Chondrocyte (in vitro differentiated cells): ENCODE measurements around the gene PRPF40A. TPM values are rescaled to one million over a fixed set of nuclear protein-coding genes. Genes with fewer than 3 reads are reported as not detected.
A peak's percentile ranks its signal among the peaks of the same experiment; 100 is the strongest.
"Not testable (repeated sequence)": the region's sequence is repeated elsewhere in the genome, so short reads cannot be mapped to it uniquely, and the experiment has no call there.

Experiments
- DNase-seq: peaks from one replicate; pipeline ENCODE4 v3.0.0; 2021; ENCODE audit warnings: mixed read lengths, low spot score
- H3K27ac Mint-ChIP-seq: one replicate; pipeline ENCODE4 v1.8.0; 2021; ENCODE audit warnings: mild to moderate bottlenecking, moderate library complexity, mixed read lengths; ENCODE audit not compliant: unreplicated experiment
- H3K27me3 Mint-ChIP-seq: 2 replicates; pipeline ENCODE4 v1.8.0; 2021; ENCODE audit warnings: low read depth, mixed read lengths
- H3K36me3 Mint-ChIP-seq: 2 replicates; pipeline ENCODE4 v1.8.0; 2021; ENCODE audit warnings: low read depth, mixed read lengths
- H3K4me1 Mint-ChIP-seq: 2 replicates; pipeline ENCODE4 v1.8.0; 2021; ENCODE audit warnings: low read depth, mild to moderate bottlenecking, mixed read lengths
- H3K4me3 Mint-ChIP-seq: one replicate; pipeline ENCODE4 v1.8.0; 2021; ENCODE audit warnings: mild to moderate bottlenecking, moderate library complexity, mixed read lengths; ENCODE audit not compliant: unreplicated experiment
- H3K9me3 Mint-ChIP-seq: 2 replicates; pipeline ENCODE4 v1.8.0; 2021; ENCODE audit warnings: low read depth, mixed read lengths
- CTCF ChIP-seq: fragments of 200-600 bp; sonication (generic); IDR thresholded peaks from 2 replicates; pipeline ENCODE4 v1.5.0; 2021; ENCODE audit warnings: antibody characterized with exemption, mild to moderate bottlenecking, moderate library complexity
- total RNA-seq: library from RNA; stranded (reverse); gene quantifications from 3 replicates; pipeline ENCODE4 v1.2.1, GENCODE V29; 2021

PRPF40A gene
- total RNA-seq, 1 donor from 2014 or later = 67.6 TPM

DNA sequence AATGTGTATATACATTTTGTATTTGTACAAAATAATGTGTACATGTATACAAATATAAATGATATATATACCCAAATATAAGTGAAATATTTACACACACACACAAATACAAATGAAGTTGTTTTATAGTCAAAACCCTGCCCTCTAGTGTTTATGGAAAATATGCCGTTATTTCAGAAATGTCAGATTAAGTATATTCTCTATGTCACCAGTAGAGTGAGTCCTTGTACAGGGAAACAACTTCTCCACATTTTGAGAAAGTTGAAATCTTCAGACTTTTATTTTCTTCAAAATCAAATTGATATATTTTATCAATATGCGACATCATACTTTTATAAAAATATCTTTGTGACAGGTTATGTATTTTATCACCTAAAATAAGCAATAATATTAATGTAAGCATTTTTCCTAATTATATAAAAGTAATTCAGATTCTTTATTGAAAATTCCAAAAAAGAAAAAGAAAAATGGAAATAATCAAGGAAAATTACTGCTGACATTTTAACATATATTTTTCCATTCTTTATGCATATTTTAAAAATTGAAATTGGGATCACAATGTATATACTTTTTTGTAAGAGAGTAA, 23.6 kb upstream of the PRPF40A start:
- TF ChIP-seq CTCF = peak; percentile 99
- H3K36me3 Mint-ChIP-seq = peaks cover 6% of the 10 kb centered on the region
- DNase-seq = no peak
- no peaks in the 10 kb centered on the region for H3K27me3 Mint-ChIP-seq
- no peaks in the 10 kb centered on the region for H3K9me3 Mint-ChIP-seq
- H3K27ac Mint-ChIP-seq = no peak overlapping the region
- no peak overlapping the region for H3K4me3 Mint-ChIP-seq
- H3K4me1 Mint-ChIP-seq = peaks cover 9% of the 10 kb centered on the region

- not testable (repeated sequence) for H3K27ac Mint-ChIP-seq, H3K4me1 Mint-ChIP-seq, H3K27me3 Mint-ChIP-seq, H3K4me3 Mint-ChIP-seq, H3K9me3 Mint-ChIP-seq, H3K36me3 Mint-ChIP-seq, DNase-seq
Measured at GRCh38 chr2:152739705-152740104, 22.4 kb upstream of the PRPF40A start.

DNA sequence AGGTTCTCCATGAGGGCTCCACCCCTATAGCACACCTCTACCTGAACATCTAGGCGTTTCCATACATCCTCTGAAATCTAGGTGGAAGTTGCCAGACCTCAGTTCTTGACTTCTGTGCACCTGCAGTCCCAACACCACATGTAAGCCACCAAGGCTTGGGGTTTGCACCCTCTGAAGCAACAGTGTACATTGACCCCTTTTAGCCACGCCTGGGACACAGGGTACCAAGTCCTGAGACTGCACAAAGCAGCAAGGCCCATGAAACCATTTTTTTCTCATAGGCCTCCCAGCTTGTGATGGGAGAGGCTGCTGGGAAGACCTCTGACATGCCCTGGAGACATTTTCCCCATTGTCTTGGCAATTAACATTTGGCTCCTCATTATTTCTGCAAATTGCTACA, 21.2 kb upstream of the PRPF40A start:
- TF ChIP-seq CTCF = no peak
- no peak for DNase-seq
- Mint-ChIP-seq H3K27ac (no peak overlapping the region), H3K27me3 (no peaks in the 10 kb centered on the region), H3K4me1 (peaks cover 9% of the 10 kb centered on the region), H3K36me3 (peaks cover 6% of the 10 kb centered on the region), H3K4me3 (no peak overlapping the region), H3K9me3 (no peaks in the 10 kb centered on the region)

- not testable (repeated sequence) for H3K4me1 Mint-ChIP-seq, DNase-seq, H3K27ac Mint-ChIP-seq, H3K36me3 Mint-ChIP-seq, H3K4me3 Mint-ChIP-seq, H3K9me3 Mint-ChIP-seq, H3K27me3 Mint-ChIP-seq
Measured at GRCh38 chr2:152737509-152737908, 20.2 kb upstream of the PRPF40A start.

GRCh38 chr2:152730591-152731333, 13.5 kb upstream of the PRPF40A start:
- Mint-ChIP-seq H3K27ac (no peak overlapping the region), H3K36me3 (no peaks in the 10 kb centered on the region), H3K9me3 (no peaks in the 10 kb centered on the region), H3K4me3 (no peak overlapping the region), H3K4me1 (no peaks in the 10 kb centered on the region), H3K27me3 (no peaks in the 10 kb centered on the region)
- TF ChIP-seq CTCF = no peak
- no peak for DNase-seq

- Mint-ChIP-seq H3K36me3 (no peaks in the 10 kb centered on the region), H3K27ac (no peak overlapping the region), H3K9me3 (no peaks in the 10 kb centered on the region), H3K27me3 (no peaks in the 10 kb centered on the region), H3K4me3 (no peak overlapping the region), H3K4me1 (peaks cover 4% of the 10 kb centered on the region)
- TF ChIP-seq CTCF = no peak
- DNase-seq = no peak
Measured at GRCh38 chr2:152729844-152730243, 12.6 kb upstream of the PRPF40A start.
